GM21717 (cell line): ENCODE results near the gene CR2.
"Not testable (repeated sequence)": the region's sequence is repeated elsewhere in the genome, so short reads cannot be mapped to it uniquely, and the experiment has no call there.

Experiments
- ATAC-seq: cut with Tn5 transposase; IDR thresholded peaks from one replicate; pipeline ENCODE4 v1.9.1; 2021; ENCODE audit warnings: mild to moderate bottlenecking, moderate library complexity; ENCODE audit not compliant: unreplicated experiment

CR2 gene

GRCh38 chr1:207503950-207504349 lies 49.8 kb downstream of the CR2 start:
- ATAC-seq: no peak

GRCh38 chr1:207504438-207504837 lies 50.3 kb downstream of the CR2 start:
- no peak for ATAC-seq

- no peak for ATAC-seq
Observed at GRCh38 chr1:207510444-207510843, 56.3 kb downstream of the CR2 start.

- ATAC-seq: no peak
Observed at GRCh38 chr1:207514890-207515289, 60.8 kb downstream of the CR2 start.

- no peak for ATAC-seq
Observed at GRCh38 chr1:207516729-207517128, 62.6 kb downstream of the CR2 start.

GRCh38 chr1:207518608-207519236 lies 64.6 kb downstream of the CR2 start:
- no peak for ATAC-seq

GRCh38 chr1:207519505-207520399 lies 65.6 kb downstream of the CR2 start:
- no peak for ATAC-seq

- ATAC-seq: not testable (repeated sequence)
Observed at GRCh38 chr1:207520400-207521345, 66.5 kb downstream of the CR2 start.

GRCh38 chr1:207525239-207525638 lies 71.1 kb downstream of the CR2 start:
- not testable (repeated sequence) for ATAC-seq

- not testable (repeated sequence) for ATAC-seq
Observed at GRCh38 chr1:207528401-207528800, 74.3 kb downstream of the CR2 start.

- ATAC-seq: not testable (repeated sequence)
Observed at GRCh38 chr1:207536263-207536662, 82.1 kb downstream of the CR2 start.
